Measurements from ENCODE around the gene ACTMAP. TPM values are rescaled to one million over a fixed set of nuclear protein-coding genes. Genes with fewer than 3 reads are reported as not detected.

The ACTMAP gene
- total RNA-seq, 2 experiments from 2014 or later, result 5.0 to 54.8 TPM

DNA sequence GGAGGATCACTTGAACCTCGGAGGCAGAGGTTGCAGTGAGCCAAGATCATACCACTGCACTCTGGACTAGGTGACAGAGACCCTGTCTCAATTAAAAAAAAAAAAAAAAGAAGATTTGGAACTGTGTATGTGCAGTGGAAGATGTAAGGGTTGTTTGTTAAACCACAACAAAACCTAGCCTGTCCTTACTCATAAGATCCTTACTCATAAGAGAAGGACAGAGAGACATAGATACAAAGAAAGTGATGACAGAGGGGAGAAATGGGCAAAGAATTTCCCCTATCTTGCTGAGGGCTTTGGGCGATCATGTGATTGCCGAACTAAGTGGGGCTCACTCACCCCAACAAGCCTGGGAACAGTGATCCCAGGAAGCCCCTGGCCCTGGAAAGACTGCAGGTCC, 25.4 kb downstream of the ACTMAP start:
- H3K9me3 ChIP-seq (ENCODE audit: low read length), result no peaks in the 10 kb centered on the region
- no peak overlapping the region for H3K4me3 ChIP-seq (ENCODE audit: low read depth, low read length, poor library complexity, severe bottlenecking)
- no peak overlapping the region for H3K27ac ChIP-seq (ENCODE audit: low read depth, low read length, poor library complexity, severe bottlenecking)
- no peak overlapping the region for H2AFZ ChIP-seq (ENCODE audit: low read length)
- intact Hi-C loops (cut with micrococcal nuclease; ENCODE audit: unreplicated experiment), result no loop called here
- H3K79me2 ChIP-seq (ENCODE audit: insufficient read depth, low read depth, low read length), result no peaks in the 10 kb centered on the region; the same call in 1 of the 2 replicates
- DNase-seq (ENCODE audit: low spot score), result no peak
- CTCF ChIA-PET (ENCODE audit: unreplicated experiment), result interaction anchor here (1.1 kb wide), 1 partner anchor 11 kb away, joined by 4 read pairs; no protein-coding TSS in a partner anchor
- POLR2A ChIA-PET, result no interaction called here
- peaks cover 7% of the 10 kb centered on the region; the same call in 1 of the 2 replicates for H3K36me3 ChIP-seq (ENCODE audit: insufficient read depth, low read length)
- no peak for TF ChIP-seq EZH2phosphoT487 (IDR thresholded peaks at IDR 0.05; ENCODE audit: borderline replicate concordance, low read depth, low read length)
- TF ChIP-seq, protein P1, sequence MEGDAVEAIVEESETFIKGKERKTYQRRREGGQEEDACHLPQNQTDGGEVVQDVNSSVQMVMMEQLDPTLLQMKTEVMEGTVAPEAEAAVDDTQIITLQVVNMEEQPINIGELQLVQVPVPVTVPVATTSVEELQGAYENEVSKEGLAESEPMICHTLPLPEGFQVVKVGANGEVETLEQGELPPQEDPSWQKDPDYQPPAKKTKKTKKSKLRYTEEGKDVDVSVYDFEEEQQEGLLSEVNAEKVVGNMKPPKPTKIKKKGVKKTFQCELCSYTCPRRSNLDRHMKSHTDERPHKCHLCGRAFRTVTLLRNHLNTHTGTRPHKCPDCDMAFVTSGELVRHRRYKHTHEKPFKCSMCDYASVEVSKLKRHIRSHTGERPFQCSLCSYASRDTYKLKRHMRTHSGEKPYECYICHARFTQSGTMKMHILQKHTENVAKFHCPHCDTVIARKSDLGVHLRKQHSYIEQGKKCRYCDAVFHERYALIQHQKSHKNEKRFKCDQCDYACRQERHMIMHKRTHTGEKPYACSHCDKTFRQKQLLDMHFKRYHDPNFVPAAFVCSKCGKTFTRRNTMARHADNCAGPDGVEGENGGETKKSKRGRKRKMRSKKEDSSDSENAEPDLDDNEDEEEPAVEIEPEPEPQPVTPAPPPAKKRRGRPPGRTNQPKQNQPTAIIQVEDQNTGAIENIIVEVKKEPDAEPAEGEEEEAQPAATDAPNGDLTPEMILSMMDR (conservative IDR thresholded peaks at IDR 0.05; ENCODE audit: low read length), result no peak
- H3K4me1 ChIP-seq (ENCODE audit: insufficient read depth, low read length, poor library complexity, severe bottlenecking), result no peaks in the 10 kb centered on the region
- H3K4me2 ChIP-seq (ENCODE audit: low read length), result no peak overlapping the region
- no peaks in the 10 kb centered on the region for H3K9me2 ChIP-seq (ENCODE audit: insufficient read depth, low read length)
- no TSS peak for BruUV-seq (replicated peaks)
- H4K20me1 ChIP-seq (ENCODE audit: insufficient read depth, low read length), result no peaks in the 10 kb centered on the region

DNA sequence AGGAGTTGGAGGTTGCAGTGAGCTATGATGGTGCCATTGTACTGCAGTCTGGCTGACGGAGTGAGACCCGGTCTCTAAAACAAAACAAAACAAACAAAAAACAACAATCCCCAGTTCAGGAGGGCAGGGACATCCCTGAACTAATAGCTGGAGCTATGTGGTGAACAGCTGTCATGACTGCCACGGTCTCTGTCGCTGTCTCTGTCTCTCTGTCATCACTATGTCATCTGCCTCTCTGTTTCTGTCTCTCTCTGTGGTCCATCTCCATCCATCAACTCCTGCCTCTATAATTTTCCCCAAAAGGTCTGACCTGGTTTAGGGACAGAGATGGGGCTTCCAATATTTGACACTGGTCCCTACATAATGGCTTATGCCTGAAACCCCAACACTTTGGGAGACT, 26.0 kb downstream of the ACTMAP start:
- DNase-seq (ENCODE audit: low spot score), result no peak
- BruUV-seq (replicated peaks), result no TSS peak
- Histone ChIP-seq H3K4me1 (ENCODE audit: insufficient read depth, low read length, poor library complexity, severe bottlenecking) (peaks cover 4% of the 10 kb centered on the region), H3K9me3 (ENCODE audit: low read length) (no peaks in the 10 kb centered on the region), H4K20me1 (ENCODE audit: insufficient read depth, low read length) (no peaks in the 10 kb centered on the region), H3K9me2 (ENCODE audit: insufficient read depth, low read length) (no peaks in the 10 kb centered on the region), H3K79me2 (ENCODE audit: insufficient read depth, low read depth, low read length) (no peaks in the 10 kb centered on the region; the same call in 1 of the 2 replicates), H3K4me3 (ENCODE audit: low read depth, low read length, poor library complexity, severe bottlenecking) (no peak overlapping the region), H3K36me3 (ENCODE audit: insufficient read depth, low read length) (peaks cover 7% of the 10 kb centered on the region; the same call in 1 of the 2 replicates), H3K27ac (ENCODE audit: low read depth, low read length, poor library complexity, severe bottlenecking) (no peak overlapping the region), H2AFZ (ENCODE audit: low read length) (no peak overlapping the region), H3K4me2 (ENCODE audit: low read length) (no peak overlapping the region)
- POLR2A ChIA-PET, result no interaction called here
- CTCF ChIA-PET (ENCODE audit: unreplicated experiment), result interaction anchor here (1.1 kb wide), 1 partner anchor 12 kb away, joined by 4 read pairs; no protein-coding TSS in a partner anchor
- no peak for TF ChIP-seq EZH2phosphoT487 (IDR thresholded peaks at IDR 0.05; ENCODE audit: borderline replicate concordance, low read depth, low read length)
- TF ChIP-seq, protein P1 (conservative IDR thresholded peaks at IDR 0.05; ENCODE audit: low read length), result no peak
- intact Hi-C loops (cut with micrococcal nuclease; ENCODE audit: unreplicated experiment), result no loop called here

DNA sequence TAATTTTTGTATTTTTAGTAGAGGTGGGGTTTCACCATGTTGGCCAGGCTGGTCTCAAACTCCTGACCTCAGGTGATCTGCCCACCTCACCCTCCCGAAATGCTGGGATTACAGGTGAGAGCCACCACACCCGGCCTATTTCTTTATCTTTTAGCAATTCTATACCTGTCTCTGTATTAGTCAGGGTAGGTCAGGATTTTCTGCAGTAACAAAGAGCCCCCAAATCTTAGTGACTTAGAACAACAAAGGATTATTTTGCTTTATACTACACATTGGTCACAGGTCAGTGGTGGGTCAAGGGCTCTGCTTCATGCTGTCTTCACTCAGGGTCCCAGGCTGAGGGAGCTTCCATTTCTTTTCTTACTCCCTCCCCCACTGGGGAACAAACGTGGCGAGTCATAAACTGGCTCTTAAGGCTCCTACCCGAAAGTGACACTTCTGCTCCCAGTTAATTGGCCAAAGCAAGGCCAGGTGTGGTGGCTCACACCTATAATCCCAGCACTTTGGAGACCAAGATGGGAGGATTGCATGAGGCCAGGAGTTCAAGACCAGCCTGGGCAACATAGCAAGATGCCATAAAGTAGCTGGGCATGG, 26.5 kb downstream of the ACTMAP start:
- Histone ChIP-seq H3K4me1 (ENCODE audit: insufficient read depth, low read length, poor library complexity, severe bottlenecking) (peaks cover 10% of the 10 kb centered on the region), H2AFZ (ENCODE audit: low read length) (no peak overlapping the region), H3K4me3 (ENCODE audit: low read depth, low read length, poor library complexity, severe bottlenecking) (no peak overlapping the region), H3K9me3 (ENCODE audit: low read length) (no peaks in the 10 kb centered on the region), H3K36me3 (ENCODE audit: insufficient read depth, low read length) (peaks cover 7% of the 10 kb centered on the region; the same call in 1 of the 2 replicates), H4K20me1 (ENCODE audit: insufficient read depth, low read length) (no peaks in the 10 kb centered on the region), H3K79me2 (ENCODE audit: insufficient read depth, low read depth, low read length) (no peaks in the 10 kb centered on the region; the same call in 1 of the 2 replicates), H3K9me2 (ENCODE audit: insufficient read depth, low read length) (no peaks in the 10 kb centered on the region), H3K27ac (ENCODE audit: low read depth, low read length, poor library complexity, severe bottlenecking) (no peak overlapping the region), H3K4me2 (ENCODE audit: low read length) (no peak overlapping the region)
- BruUV-seq (replicated peaks), result no TSS peak
- TF ChIP-seq EZH2phosphoT487 (IDR thresholded peaks at IDR 0.05; ENCODE audit: borderline replicate concordance, low read depth, low read length), result no peak
- TF ChIP-seq, protein P1 (conservative IDR thresholded peaks at IDR 0.05; ENCODE audit: low read length), result no peak
- intact Hi-C loops (cut with micrococcal nuclease; ENCODE audit: unreplicated experiment), result no loop called here
- DNase-seq (ENCODE audit: low spot score), result no peak
- ChIA-PET CTCF (ENCODE audit: unreplicated experiment) (no interaction called here), POLR2A (no interaction called here)

Data from OCI-LY7 (cell line).